SK-N-SH (cell line): ENCODE data around the gene PCSK5. TPM values are rescaled to one million over a fixed set of nuclear protein-coding genes. Genes with fewer than 3 reads are reported as not detected.

Experiments used
- CTCF ChIA-PET: fragments of 300-600, 350-600 bp; formaldehyde crosslinking; extraction: SDS; loops from one replicate; lab custom pipeline; 2021; lab: Yijun Ruan, JAX
- POLR2A ChIA-PET: fragments of 350-600 bp; sonication (Branson Sonifier 250); formaldehyde crosslinking; extraction: SDS; loops from one replicate; lab custom pipeline; 2020; ENCODE audit warnings: antibody characterized with exemption, inconsistent platforms; lab: Yijun Ruan, JAX
- DNase-seq: peaks from one replicate; pipeline ENCODE4 v3.0.0; 2012
- H2AFZ ChIP-seq: fragments of 200-600 bp; sonication (generic); 2 replicates; pipeline ENCODE4 v1.8.1; 2016; ENCODE audit warnings: antibody characterized with exemption, mild to moderate bottlenecking, low read depth
- H3F3A ChIP-seq: fragments of 200-600 bp; sonication (generic); replicated peaks from 2 replicates; pipeline ENCODE3; 2016; ENCODE audit warnings: antibody characterized with exemption, mild to moderate bottlenecking; ENCODE audit not compliant: insufficient read depth
- H3K27ac ChIP-seq, 2 experiments: fragments of 200-500 bp in 1 of 2; fragments of 200-600 bp in 1 of 2; sonication (Bioruptor generic) in 1 of 2; sonication (generic), shearing (Covaris generic) in 1 of 2; 2 replicates each; pipeline versions ENCODE4 v1.5.1 to v1.6.1; 2014 to 2016; ENCODE audit warnings: low read depth in 2 of 2, inconsistent platforms in 1 of 2, low read length in 1 of 2, mild to moderate bottlenecking in 1 of 2, mixed read lengths in 1 of 2
- H3K27me3 ChIP-seq: fragments of 200-600 bp; sonication (generic), shearing (Covaris generic); 2 replicates; pipeline ENCODE4 v1.6.1; 2016; ENCODE audit warnings: mixed run types; ENCODE audit not compliant: insufficient read depth
- H3K36me3 ChIP-seq, 2 experiments: fragments of 200-500 bp in 1 of 2; fragments of 200-600 bp in 1 of 2; sonication (Bioruptor generic) in 1 of 2; sonication (generic) in 1 of 2; replicated peaks in 1 of 2; 2 replicates each; pipeline versions ENCODE3 to v1.5.1; 2014 to 2016; ENCODE audit warnings: low read length in 1 of 2, mild to moderate bottlenecking in 1 of 2; ENCODE audit not compliant: insufficient read depth in 2 of 2, control insufficient read depth in 1 of 2
- H3K4me1 ChIP-seq, 2 experiments: fragments of 200-500 bp in 1 of 2; fragments of 200-600 bp in 1 of 2; sonication (Bioruptor generic) in 1 of 2; sonication (generic), shearing (Covaris generic) in 1 of 2; 2 replicates each; pipeline versions ENCODE4 v1.5.1 to v1.6.1; 2014 to 2016; ENCODE audit warnings: low read depth in 1 of 2, low read length in 1 of 2, mixed run types in 1 of 2; ENCODE audit not compliant: insufficient read depth in 2 of 2, control insufficient read depth in 1 of 2
- H3K4me2 ChIP-seq: fragments of 200-600 bp; sonication (generic), shearing (Covaris generic); 2 replicates; pipeline ENCODE4 v1.6.1; 2017; ENCODE audit warnings: mixed run types
- H3K4me3 ChIP-seq, 2 experiments: fragments of 200-500 bp in 1 of 2; fragments of 200-600 bp in 1 of 2; sonication (Bioruptor generic) in 1 of 2; sonication (generic), shearing (Covaris generic) in 1 of 2; 2 replicates each; pipeline versions ENCODE4 v1.5.1 to v1.8.1; 2014 to 2016; ENCODE audit warnings: low read depth in 2 of 2, inconsistent platforms in 1 of 2, low read length in 1 of 2, mild to moderate bottlenecking in 1 of 2, mixed read lengths in 1 of 2, moderate library complexity in 1 of 2
- H3K79me2 ChIP-seq: fragments of 200-600 bp; sonication (generic); 2 replicates; pipeline ENCODE4 v1.8.1; 2017; ENCODE audit warnings: mild to moderate bottlenecking; ENCODE audit not compliant: insufficient read depth
- H3K9ac ChIP-seq: fragments of 200-600 bp; sonication (generic); 2 replicates; pipeline ENCODE4 v1.6.1; 2017; ENCODE audit warnings: mixed run types
- H3K9me2 ChIP-seq: fragments of 200-600 bp; sonication (generic); 2 replicates; pipeline ENCODE4 v1.6.1; 2017; ENCODE audit warnings: mixed run types
- H3K9me3 ChIP-seq: fragments of 200-600 bp; sonication (generic); 2 replicates; pipeline ENCODE4 v1.6.1; 2017; ENCODE audit warnings: mixed run types, mild to moderate bottlenecking, moderate library complexity
- H4K20me1 ChIP-seq: fragments of 200-600 bp; sonication (generic); 2 replicates; pipeline ENCODE4 v1.6.1; 2017; ENCODE audit warnings: mild to moderate bottlenecking, mixed run types; ENCODE audit not compliant: insufficient read depth
- EZH2phosphoT487 ChIP-seq: fragments of 200-600 bp; sonication (generic); IDR thresholded peaks from 2 replicates; pipeline ENCODE4 v1.6.1; 2017; ENCODE audit warnings: low read depth, mixed run types, mild to moderate bottlenecking, antibody characterized with exemption, moderate library complexity, borderline replicate concordance
- FOXM1 ChIP-seq: IDR thresholded peaks from 2 replicates; pipeline ENCODE4 v1.4.0; 2012; ENCODE audit warnings: low read depth, mild to moderate bottlenecking
- GATA2 ChIP-seq: sonication (generic); formaldehyde crosslinking; IDR thresholded peaks from 2 replicates; pipeline ENCODE4 v1.5.0; 2020; ENCODE audit warnings: mild to moderate bottlenecking, missing genetic modification reagents
- JUND ChIP-seq: IDR thresholded peaks from 2 replicates; pipeline ENCODE4 v1.4.0; 2012
- MAX ChIP-seq: IDR thresholded peaks from 2 replicates; pipeline ENCODE4 v1.4.0; 2012; ENCODE audit warnings: low read depth
- MXI1 ChIP-seq: IDR thresholded peaks from 2 replicates; pipeline ENCODE4 v1.6.1; 2012; ENCODE audit warnings: mild to moderate bottlenecking, low read depth, low read length, improper control_type of control experiment
- NFIC ChIP-seq: IDR thresholded peaks from 2 replicates; pipeline ENCODE4 v1.4.0; 2012; ENCODE audit warnings: borderline replicate concordance
- POLR2AphosphoS5 ChIP-seq: IDR thresholded peaks from 2 replicates; pipeline ENCODE4 v1.6.1; 2012; ENCODE audit warnings: low read depth, low read length
- RAD21 ChIP-seq: IDR thresholded peaks from 2 replicates; pipeline ENCODE4 v1.6.1; 2012; ENCODE audit warnings: mild to moderate bottlenecking, low read length
- REST ChIP-seq: IDR thresholded peaks from 2 replicates; pipeline ENCODE4 v1.6.1; 2012; ENCODE audit warnings: mild to moderate bottlenecking, low read depth, low read length, moderate library complexity
- TCF12 ChIP-seq: IDR thresholded peaks from 2 replicates; pipeline ENCODE4 v1.4.0; 2012
- TEAD4 ChIP-seq: IDR thresholded peaks from 2 replicates; pipeline ENCODE4 v1.4.0; 2012; ENCODE audit warnings: mild to moderate bottlenecking, borderline replicate concordance; ENCODE audit not compliant: insufficient read depth
- USF1 ChIP-seq: IDR thresholded peaks from 2 replicates; pipeline ENCODE4 v1.4.0; 2012; ENCODE audit warnings: low read depth, borderline replicate concordance
- YY1 ChIP-seq: IDR thresholded peaks from 2 replicates; pipeline ENCODE4 v1.4.0; 2012; ENCODE audit warnings: low read depth, mild to moderate bottlenecking
- ZBTB33 ChIP-seq: IDR thresholded peaks from 2 replicates; pipeline ENCODE4 v1.4.0; 2012; ENCODE audit warnings: low read depth, borderline replicate concordance
- WGBS: methylation state at CpG from one replicate; pipeline ENCODE4 v1.1.6; 2017; ENCODE audit warnings: low lambda C conversion rate; 5-methylcytosine and 5-hydroxymethylcytosine counted together
- polyA plus RNA-seq, 3 experiments: library from polyadenylated mRNA; depleted of rRNA; stranded (reverse); fragments of >200 nt; gene quantifications; 2 replicates each; pipeline ENCODE4 v1.2.3, GENCODE V29; 2012

The PCSK5 gene
- polyA plus RNA-seq, 1 of the 3 experiments (the other 2 are of a cell fraction), result 0.08 TPM

GRCh38 chr9:76292246-76292645 lies 401.8 kb downstream of the PCSK5 start (continued):
- TF ChIP-seq REST (no peak), MXI1 (no peak), MAX (no peak), EZH2phosphoT487 (no peak), TCF12 (no peak), TEAD4 (no peak), USF1 (no peak), FOXM1 (no peak), RAD21 (no peak), YY1 (no peak), NFIC (no peak)

GRCh38 chr9:76292658-76293057 lies 402.2 kb downstream of the PCSK5 start:
- 15% methylated on average over 5 of the region's 5 CpGs for WGBS
- CTCF ChIA-PET, result interaction anchor here (0.8 to 1.4 kb wide), 2 partner anchors 11 to 12 kb away, joined by 3 read pairs; no protein-coding TSS in a partner anchor

More at GRCh38 chr9:76292658-76293057, 402.2 kb downstream of the PCSK5 start:
- no peak for DNase-seq
- Histone ChIP-seq H3K36me3 (no peaks in the 10 kb centered on the region), H3K27me3 (peaks cover 40% of the 10 kb centered on the region; the same call in 1 of the 2 replicates), H3K4me1 (peaks cover 0 to 2% of the 10 kb centered on the region in 2 experiments; a peak in 1 of 4 replicates), H3K9ac (no peak overlapping the region), H3K4me2 (peak overlapping the region; percentile 5; the same call in 1 of the 2 replicates), H3F3A (no peaks in the 10 kb centered on the region), H3K4me3 (peak overlapping the region in 1 of 2 experiments; percentile 9; a peak in 1 of 4 replicates), H3K9me2 (no peaks in the 10 kb centered on the region), H2AFZ (no peak overlapping the region), H4K20me1 (no peaks in the 10 kb centered on the region), H3K9me3 (no peaks in the 10 kb centered on the region), H3K27ac (no peak overlapping the region), H3K79me2 (no peaks in the 10 kb centered on the region)
- TF ChIP-seq GATA2 (CRISPR knock-in tag) (no peak), ZBTB33 (no peak), TCF12 (no peak), JUND (no peak), POLR2AphosphoS5 (no peak)
- POLR2A ChIA-PET, result no interaction called here
